PC-3 (cell line): ENCODE measurements around the gene TFDP1. TPM values are rescaled to one million over a fixed set of nuclear protein-coding genes. Genes with fewer than 3 reads are reported as not detected.

ENCODE experiments used
- ATAC-seq: fragments of 200-7000 bp; cut with Tn5 transposase; 2 replicates; pipeline ENCODE4 v1.9.1; 2020; ENCODE audit warnings: mild to moderate bottlenecking, moderate library complexity
- BruUV-seq: library from RNA; stranded (reverse); fragments of 400-500 nt; replicated peaks from 2 replicates; lab custom pipeline; 2021; lab: Mats Ljungman, UMichigan
- CTCF ChIA-PET: fragments of 300-600 bp; sonication (Branson Sonifier 250); formaldehyde crosslinking; loops from one replicate; lab custom pipeline; 2022; ENCODE audit warnings: antibody characterized with exemption; lab: Charles Lee
- POLR2A ChIA-PET: fragments of 300-600 bp; sonication (Branson Sonifier 250); formaldehyde crosslinking; loops from one replicate; lab custom pipeline; 2022; ENCODE audit warnings: antibody characterized with exemption; ENCODE audit not compliant: unreplicated experiment; lab: Charles Lee
- DNase-seq: peaks from one replicate; pipeline ENCODE4 v3.0.0-alpha.2; 2015
- H2AFZ ChIP-seq: fragments of 300-600 bp; sonication (generic); 2 replicates; pipeline ENCODE4 v1.6.0; 2016; ENCODE audit warnings: antibody characterized with exemption, low read length
- H3F3A ChIP-seq: fragments of 300-600 bp; sonication (generic); one replicate; pipeline ENCODE4 v1.6.0; 2017; ENCODE audit warnings: antibody characterized with exemption, low read length, control low read depth, mild to moderate bottlenecking; ENCODE audit not compliant: unreplicated experiment
- H3K27ac ChIP-seq: fragments of 300-600 bp; sonication (generic); 2 replicates; pipeline ENCODE4 v1.5.1; 2016; ENCODE audit warnings: mild to moderate bottlenecking, low read length
- H3K27me3 ChIP-seq: fragments of 300-600 bp; sonication (generic); 2 replicates; pipeline ENCODE4 v1.6.1; 2016; ENCODE audit warnings: low read length, mixed read lengths
- H3K36me3 ChIP-seq: fragments of 300-600 bp; sonication (generic); 2 replicates; pipeline ENCODE4 v1.6.1; 2016; ENCODE audit warnings: low read depth, mixed run types, low read length, mixed read lengths
- H3K4me1 ChIP-seq: fragments of 300-600 bp; sonication (generic); 2 replicates; pipeline ENCODE4 v1.5.1; 2016; ENCODE audit warnings: low read length; ENCODE audit not compliant: insufficient read depth
- H3K4me2 ChIP-seq: fragments of 300-600 bp; sonication (generic); 2 replicates; pipeline ENCODE4 v1.6.0; 2016; ENCODE audit warnings: low read length
- H3K4me3 ChIP-seq: fragments of 300-600 bp; sonication (generic); 2 replicates; pipeline ENCODE4 v1.5.1; 2016; ENCODE audit warnings: mild to moderate bottlenecking, low read length, mixed read lengths
- H3K79me2 ChIP-seq: fragments of 300-600 bp; sonication (generic); 2 replicates; pipeline ENCODE4 v1.6.1; 2017; ENCODE audit warnings: low read length, mixed read lengths
- H3K9ac ChIP-seq: fragments of 300-600 bp; sonication (generic); 2 replicates; pipeline ENCODE4 v1.6.0; 2016; ENCODE audit warnings: mild to moderate bottlenecking, low read length
- H3K9me2 ChIP-seq: fragments of 300-600 bp; sonication (generic); replicated peaks from 2 replicates; pipeline ENCODE4 v1.6.1; 2016; ENCODE audit warnings: mixed run types, low read length, mixed read lengths
- H3K9me3 ChIP-seq: fragments of 300-600 bp; sonication (generic); 2 replicates; pipeline ENCODE4 v1.6.1; 2016; ENCODE audit warnings: low read length, mixed read lengths
- H4K20me1 ChIP-seq: fragments of 300-600 bp; sonication (generic); 2 replicates; pipeline ENCODE4 v1.6.1; 2016; ENCODE audit warnings: low read length, mixed read lengths
- CTCF ChIP-seq: fragments of 300-600 bp; sonication (generic); conservative IDR thresholded peaks from 2 replicates; pipeline ENCODE4 v1.5.1; 2017; ENCODE audit warnings: antibody characterized with exemption, low read depth, mild to moderate bottlenecking, low read length
- EZH2 ChIP-seq: fragments of 300-600 bp; sonication (generic); IDR thresholded peaks from one replicate; pipeline ENCODE4 v1.6.1; 2017; ENCODE audit warnings: antibody characterized with exemption, mild to moderate bottlenecking, low read length; ENCODE audit not compliant: unreplicated experiment
- EZH2phosphoT487 ChIP-seq: fragments of 300-600 bp; sonication (generic); IDR thresholded peaks from 2 replicates; pipeline ENCODE4 v1.6.1; 2018; ENCODE audit warnings: mild to moderate bottlenecking, antibody characterized with exemption, low read length, borderline replicate concordance
- intact Hi-C: fragments of 100-400 bp; cut with micrococcal nuclease; formaldehyde crosslinking; loops from 2 replicates; pipeline ENCODE4 v1.9.0; 2023
- total RNA-seq: library from RNA; depleted of rRNA; stranded (reverse); fragments of >200 nt; gene quantifications from 2 replicates; pipeline ENCODE4 v1.2.3, GENCODE V29; 2014

TFDP1 gene
- total RNA-seq, 1 experiment from 2014 or later, result 89.5 TPM

DNA sequence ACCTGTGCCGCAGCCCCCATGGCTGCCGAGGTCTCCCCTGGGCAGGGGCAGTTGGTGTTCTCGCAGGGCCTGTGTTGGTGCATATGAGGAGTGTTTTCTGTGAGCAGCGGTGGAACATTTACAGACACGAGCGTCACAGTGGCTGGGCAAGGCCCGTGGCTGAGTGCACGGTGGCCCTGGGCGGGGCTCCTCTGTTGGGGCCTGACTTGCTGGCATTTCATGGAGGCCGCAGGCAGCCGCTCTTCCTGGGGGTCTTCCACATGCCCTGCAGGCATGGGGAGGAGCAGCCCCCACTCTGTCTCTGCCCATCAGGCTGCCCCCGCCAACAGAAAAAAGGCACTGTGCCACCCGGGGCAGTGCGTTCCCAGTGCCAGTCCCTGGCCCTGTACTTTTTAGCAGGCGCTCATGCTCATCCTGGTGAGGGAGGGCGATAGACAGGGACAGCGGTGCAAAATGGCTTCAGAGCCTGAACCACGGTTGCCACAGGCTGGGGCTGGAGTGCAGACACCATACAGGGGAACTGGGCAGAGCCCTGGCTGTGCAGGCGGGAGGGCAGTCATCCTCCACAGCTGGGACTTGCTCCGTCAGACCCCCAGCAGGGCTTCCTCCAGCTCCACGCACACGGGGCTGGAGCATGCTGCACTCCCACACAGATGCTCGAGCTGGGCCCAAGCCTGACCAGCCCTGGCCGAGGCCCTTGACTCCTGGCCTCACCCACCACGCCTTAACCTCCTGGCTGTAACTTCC is 23.5 kb downstream of the TFDP1 start:
- H3K79me2 ChIP-seq, result peaks cover 93% of the 10 kb centered on the region
- ATAC-seq, result no peak
- no peaks in the 10 kb centered on the region for H3K4me1 ChIP-seq
- no peaks in the 10 kb centered on the region for H3K9me3 ChIP-seq
- H3K27ac ChIP-seq, result no peak overlapping the region
- no peak overlapping the region for H2AFZ ChIP-seq
- peaks cover 4% of the 10 kb centered on the region; the same call in 1 of the 2 replicates for H3K36me3 ChIP-seq
- H3F3A ChIP-seq, result no peaks in the 10 kb centered on the region
- intact Hi-C loops, result no loop called here
- ChIA-PET POLR2A (no interaction called here), CTCF (no interaction called here)
- TF ChIP-seq CTCF (no peak), EZH2 (no peak), EZH2phosphoT487 (no peak)
- H3K9me2 ChIP-seq, result no peaks in the 10 kb centered on the region
- DNase-seq, result no peak
- no peaks in the 10 kb centered on the region for H3K27me3 ChIP-seq
- no peak overlapping the region for H3K4me3 ChIP-seq
- no peak overlapping the region for H3K9ac ChIP-seq
- no TSS peak for BruUV-seq
- H3K4me2 ChIP-seq, result no peak overlapping the region
- H4K20me1 ChIP-seq, result no peaks in the 10 kb centered on the region

DNA sequence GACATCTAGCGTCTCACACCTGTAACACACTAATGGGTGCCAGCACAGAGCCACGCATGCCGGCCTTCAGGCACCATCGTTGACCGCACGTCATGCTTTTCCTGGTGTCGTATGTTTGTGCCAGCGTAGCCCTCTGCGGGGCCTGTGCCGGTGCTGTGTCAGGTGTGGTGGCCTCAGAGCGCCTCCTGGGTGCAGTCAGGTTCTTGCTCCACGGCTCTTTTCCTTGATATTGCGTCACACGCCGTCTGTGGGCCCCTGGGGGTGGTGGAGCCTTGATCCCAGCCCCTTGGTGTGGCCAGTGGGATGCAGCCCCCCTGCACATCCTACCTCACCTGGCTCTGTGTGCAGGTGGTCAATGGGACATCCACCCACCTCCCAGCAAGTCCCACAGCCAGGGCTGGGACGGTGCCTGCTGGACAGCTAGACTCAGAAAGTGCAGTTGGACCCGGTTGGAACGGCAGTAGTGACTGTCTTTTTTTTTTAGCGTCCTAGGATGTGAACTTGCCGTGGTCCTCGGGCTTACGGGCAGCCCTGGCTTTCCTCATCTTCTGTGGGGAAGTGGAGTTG is 24.5 kb downstream of the TFDP1 start:
- TF ChIP-seq CTCF (no peak), EZH2phosphoT487 (no peak), EZH2 (no peak)
- intact Hi-C loops, result no loop called here
- Histone ChIP-seq H3K27me3 (no peaks in the 10 kb centered on the region), H3K4me2 (no peak overlapping the region), H3K4me3 (no peak overlapping the region), H4K20me1 (no peaks in the 10 kb centered on the region), H3K79me2 (peaks cover 92% of the 10 kb centered on the region), H3K9ac (no peak overlapping the region), H3K4me1 (no peaks in the 10 kb centered on the region), H3K36me3 (peaks cover 4% of the 10 kb centered on the region; the same call in 1 of the 2 replicates), H3F3A (no peaks in the 10 kb centered on the region), H3K9me3 (no peaks in the 10 kb centered on the region), H3K9me2 (no peaks in the 10 kb centered on the region), H3K27ac (no peak overlapping the region), H2AFZ (no peak overlapping the region)
- POLR2A ChIA-PET, result no interaction called here
- CTCF ChIA-PET, result no interaction called here
- no peak for ATAC-seq
- no peak for DNase-seq
- BruUV-seq, result no TSS peak

- H3F3A ChIP-seq, result no peaks in the 10 kb centered on the region
- no peak overlapping the region for H3K4me3 ChIP-seq
- POLR2A ChIA-PET, result no interaction called here
- H3K79me2 ChIP-seq, result peaks cover 92% of the 10 kb centered on the region
- no peak overlapping the region for H3K4me2 ChIP-seq
- no peaks in the 10 kb centered on the region for H3K9me2 ChIP-seq
- no peaks in the 10 kb centered on the region for H3K9me3 ChIP-seq
- no peaks in the 10 kb centered on the region for H3K27me3 ChIP-seq
- no peak for DNase-seq
- BruUV-seq, result no TSS peak
- no peak overlapping the region for H3K27ac ChIP-seq
- H3K9ac ChIP-seq, result no peak overlapping the region
- TF ChIP-seq CTCF (no peak), EZH2phosphoT487 (no peak), EZH2 (no peak)
- CTCF ChIA-PET, result no interaction called here
- peaks cover 4% of the 10 kb centered on the region; the same call in 1 of the 2 replicates for H3K36me3 ChIP-seq
- no peak for ATAC-seq
- no peaks in the 10 kb centered on the region for H3K4me1 ChIP-seq
- intact Hi-C loops, result no loop called here
- H4K20me1 ChIP-seq, result no peaks in the 10 kb centered on the region
- H2AFZ ChIP-seq, result no peak overlapping the region
These were observed 25.1 kb downstream of the TFDP1 start for GRCh38 chr13:113609616-113610015.
